Measurements from ENCODE around the gene NGEF.

The NGEF gene

DNA sequence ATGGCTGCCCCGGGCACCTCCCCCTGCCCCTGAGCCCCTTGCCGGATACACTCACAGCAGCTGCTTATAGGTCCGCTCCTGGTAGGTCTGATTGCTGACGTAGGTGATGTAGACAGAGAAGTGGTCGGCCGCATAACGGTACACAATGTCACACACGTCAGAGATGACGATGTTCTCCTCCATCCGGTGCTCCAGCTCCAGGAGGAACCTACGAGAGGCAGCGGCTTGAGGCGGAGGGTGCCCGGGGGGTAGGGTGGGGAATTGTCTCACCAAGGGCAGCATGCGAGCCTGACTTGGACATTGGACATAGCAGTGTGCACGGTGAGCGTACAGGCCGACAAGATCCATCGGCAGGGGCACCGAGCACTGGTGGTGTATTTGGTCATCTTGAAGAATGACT lies 120.2 kb downstream of the NGEF start:
- DNase-seq, result no peak

GRCh38 chr2:232892221-232892620 lies 120.8 kb downstream of the NGEF start:
- DNase-seq, result no peak

DNA sequence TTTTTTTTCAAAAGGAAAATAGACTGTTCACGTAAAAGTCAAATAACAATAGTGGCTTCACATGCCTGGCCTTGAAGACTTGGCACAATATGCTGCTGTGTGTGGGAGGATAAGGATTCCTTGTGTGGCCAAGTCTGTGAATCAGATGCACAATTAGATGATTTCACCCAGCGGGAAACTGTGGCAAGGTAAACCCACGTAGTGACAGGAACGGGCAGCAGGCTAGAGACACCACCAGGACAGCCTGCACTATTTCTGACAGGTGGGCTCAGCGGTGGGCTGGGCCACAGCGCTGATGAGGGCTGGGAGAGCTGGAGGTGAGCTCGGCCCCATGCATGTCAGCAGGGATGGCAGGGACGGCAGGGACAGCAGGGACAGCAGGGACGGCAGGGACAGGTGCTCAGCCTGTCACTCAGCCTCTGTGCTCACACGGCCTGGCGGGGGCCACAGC lies 121.4 kb downstream of the NGEF start:
- no peak for DNase-seq

DNA sequence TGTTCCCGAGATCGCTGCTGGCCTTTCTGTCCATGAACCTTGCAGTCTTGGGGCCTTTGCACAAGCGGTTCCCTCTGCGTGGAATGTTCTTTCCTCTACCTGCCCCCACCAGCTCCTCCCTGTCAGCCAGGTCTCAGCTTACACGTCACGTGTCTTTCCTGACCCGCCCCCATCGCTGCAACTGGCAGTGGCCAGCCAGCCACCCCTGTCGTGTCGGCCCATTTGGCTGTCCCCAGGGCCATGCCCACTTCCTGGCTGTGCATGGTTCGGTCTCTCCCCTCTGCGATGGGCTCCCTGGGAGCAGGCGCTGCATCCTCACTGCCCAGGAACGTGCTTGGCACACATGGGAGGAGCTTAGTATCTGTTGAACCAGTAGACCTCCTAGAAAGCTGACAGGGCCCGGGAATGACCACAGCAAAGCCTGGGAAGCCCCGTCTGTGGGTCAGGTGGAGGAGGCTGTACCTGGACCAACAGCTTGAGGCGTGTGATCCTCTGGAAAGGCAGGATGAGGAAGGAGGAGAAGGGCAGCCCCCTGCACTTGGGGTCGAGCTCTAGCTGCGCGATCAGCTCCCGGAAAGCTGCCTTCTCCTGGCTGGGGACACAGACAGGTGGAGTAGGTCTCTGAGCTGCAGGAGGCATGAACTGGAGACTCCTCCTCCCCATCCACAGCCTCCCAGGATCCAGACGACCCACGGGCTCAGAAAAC lies 122.0 kb downstream of the NGEF start:
- DNase-seq, result no peak

GRCh38 chr2:232890536-232890895 lies 122.5 kb downstream of the NGEF start:
- no peak for DNase-seq

GRCh38 chr2:232889876-232890401 lies 123.1 kb downstream of the NGEF start:
- DNase-seq, result no peak

DNA sequence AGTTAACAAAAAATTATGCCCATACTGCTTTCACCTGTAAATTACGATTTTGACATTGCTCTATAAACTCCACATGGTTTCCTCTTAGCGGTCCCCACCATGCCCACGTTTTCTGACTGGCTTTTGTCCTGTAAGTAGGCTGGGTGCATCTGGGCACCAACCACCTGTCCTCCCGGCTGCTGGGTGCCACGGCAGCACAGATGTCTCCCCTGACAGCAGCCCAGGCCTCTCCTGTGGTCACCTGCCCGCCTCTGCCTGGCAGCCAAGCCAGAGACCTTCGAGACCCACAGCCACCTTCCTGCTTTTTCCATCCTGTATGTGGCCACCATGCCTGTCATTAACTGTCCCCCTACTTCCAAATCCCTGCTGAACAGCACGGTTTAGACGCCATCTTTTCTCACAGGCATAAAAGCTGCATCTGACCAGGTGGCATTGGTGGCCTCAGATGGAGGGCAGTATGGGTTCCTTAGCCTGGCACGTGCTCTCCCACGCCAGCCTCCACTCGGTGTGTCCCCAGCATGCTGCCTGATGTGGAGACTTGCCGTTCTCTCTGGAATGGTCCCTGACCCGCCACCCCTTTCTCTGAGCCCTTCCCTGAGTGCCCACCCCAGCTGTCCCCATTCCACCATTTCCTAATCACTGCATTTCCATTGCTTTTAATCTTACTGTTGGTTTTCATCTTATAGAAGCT lies 124.1 kb downstream of the NGEF start:
- DNase-seq, result no peak

DNA sequence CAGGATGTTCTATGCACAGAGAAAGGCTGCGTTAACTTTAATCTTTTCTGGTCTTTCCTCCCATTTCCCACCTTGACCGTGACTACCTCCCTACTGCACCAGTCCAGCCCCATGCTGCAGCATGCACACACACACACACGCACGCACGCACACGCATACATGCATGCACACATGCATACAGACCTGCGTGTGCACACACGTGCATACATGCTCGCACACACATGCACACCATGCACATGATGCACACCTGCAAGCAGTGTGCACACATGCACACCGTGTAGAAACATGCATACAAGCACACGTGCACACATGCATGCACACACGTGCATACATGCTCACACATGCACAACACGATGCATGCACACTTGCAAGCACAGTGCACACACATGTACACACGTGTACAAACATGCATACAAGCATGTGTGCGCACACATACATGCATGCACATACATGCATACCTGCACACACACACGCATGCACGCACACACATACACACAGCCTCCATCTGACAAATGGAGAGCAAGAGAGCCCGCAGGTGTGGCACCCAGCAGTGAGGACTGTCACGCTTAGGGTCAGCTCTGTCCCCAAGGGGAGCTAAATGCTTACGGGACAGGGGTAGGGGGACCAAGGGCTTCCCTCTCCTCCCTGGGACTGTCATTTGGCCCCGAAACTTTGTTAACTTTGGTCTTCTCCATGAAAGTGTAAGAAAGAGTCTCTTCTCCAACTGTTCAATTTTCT lies 124.8 kb downstream of the NGEF start:
- no peak for DNase-seq

GRCh38 chr2:232887171-232887850 lies 125.7 kb downstream of the NGEF start:
- DNase-seq, result no peak

GRCh38 chr2:232886632-232887031 lies 126.4 kb downstream of the NGEF start:
- no peak for DNase-seq

GRCh38 chr2:232886176-232886575 lies 126.9 kb downstream of the NGEF start:
- DNase-seq, result no peak

GRCh38 chr2:232885264-232885961 lies 127.6 kb downstream of the NGEF start:
- DNase-seq, result no peak

DNA sequence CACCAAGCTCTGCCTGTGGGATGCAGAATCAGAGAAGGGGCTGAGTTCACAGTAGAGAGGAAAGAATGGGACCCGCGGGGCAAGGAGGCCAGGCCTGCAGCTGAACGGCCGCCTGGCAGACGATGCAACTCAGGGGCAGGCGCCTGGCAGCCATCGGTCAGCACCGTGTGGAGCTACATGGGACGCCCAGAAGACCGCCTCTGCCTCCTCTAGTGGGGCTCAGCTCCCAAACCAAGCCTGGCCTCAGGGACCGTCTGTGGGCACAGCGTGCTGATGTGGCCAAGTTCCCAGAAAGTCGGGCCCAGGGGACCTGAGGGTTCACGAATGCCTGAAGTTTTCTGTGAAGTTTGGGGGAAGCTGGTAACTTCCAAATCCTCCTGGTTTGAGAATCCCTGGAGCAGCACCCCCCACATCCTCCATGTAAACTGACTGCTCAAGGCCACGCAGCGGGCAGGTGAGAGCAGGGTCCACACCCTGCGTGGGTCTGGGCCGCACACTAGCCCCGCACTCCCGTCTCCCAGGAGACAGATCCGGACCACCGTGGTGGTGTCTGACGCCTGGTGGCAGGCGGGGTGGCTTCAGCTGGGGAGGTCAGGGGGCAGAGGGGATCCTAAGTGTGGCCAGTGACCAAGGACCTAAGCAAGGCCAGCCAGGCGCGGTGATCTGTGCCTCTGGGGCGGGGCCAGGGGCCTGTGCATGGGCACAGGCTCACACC lies 128.3 kb downstream of the NGEF start:
- no peak for DNase-seq

- no peak for DNase-seq
These were observed 129.0 kb downstream of the NGEF start for GRCh38 chr2:232884001-232884421.

DNA sequence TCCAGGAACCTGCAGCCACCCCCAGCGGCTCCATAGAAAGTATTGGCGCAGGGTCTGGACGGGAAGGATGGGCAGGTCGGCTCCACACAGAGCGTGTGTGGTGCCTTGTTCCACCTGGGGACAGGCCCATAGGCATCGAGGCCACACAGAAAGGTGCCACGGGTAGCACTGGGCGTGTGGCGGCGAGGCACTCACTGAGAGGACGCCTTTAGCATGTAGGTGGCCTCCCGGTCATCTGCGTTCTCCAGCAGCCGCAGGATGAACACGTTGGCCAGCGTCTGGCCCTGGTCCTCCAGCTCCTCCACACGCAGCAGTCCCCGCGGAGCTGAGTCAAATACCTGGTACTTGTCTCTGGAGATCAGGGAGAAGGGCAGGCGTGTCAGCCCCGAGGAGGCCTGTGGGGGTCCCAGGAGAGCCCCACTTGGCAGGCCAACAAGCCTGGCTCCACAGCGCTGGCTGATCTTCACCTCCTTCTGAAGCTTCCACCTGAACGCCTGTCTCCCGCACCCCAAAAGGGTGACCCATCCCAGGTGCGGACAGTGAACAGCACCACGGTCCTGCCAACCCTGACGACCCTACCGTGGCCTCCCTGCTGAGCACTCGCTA lies 129.8 kb downstream of the NGEF start:
- no peak for DNase-seq

DNA sequence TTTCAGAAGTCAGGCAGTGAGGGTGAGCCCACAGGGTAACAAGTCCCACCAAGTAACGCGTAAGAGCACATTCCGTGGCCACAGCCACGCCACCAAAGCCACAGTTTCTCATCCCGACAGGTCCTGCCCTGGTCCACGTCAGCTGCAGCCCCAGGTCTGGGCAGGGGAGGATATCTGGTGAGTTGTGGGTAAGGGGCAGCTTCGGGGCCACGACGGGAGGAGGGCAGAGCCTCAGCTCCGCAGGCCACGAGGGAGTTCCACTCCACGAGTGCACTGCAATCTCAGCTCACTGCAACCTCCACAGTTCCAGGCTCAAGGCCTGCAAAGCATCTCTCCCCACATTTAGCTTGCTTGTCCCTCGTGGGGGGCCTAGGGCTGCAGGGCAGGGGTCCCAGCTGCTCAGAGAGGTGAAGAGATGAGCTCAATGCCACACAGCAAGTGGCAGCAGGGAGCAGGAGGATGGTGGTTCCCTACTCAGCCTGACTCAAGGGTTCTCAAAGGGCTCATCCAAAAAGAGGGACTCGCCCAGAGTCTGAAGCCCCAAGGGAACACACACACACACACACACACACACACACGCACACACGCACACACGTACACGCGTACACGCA lies 130.4 kb downstream of the NGEF start:
- DNase-seq, result no peak

DNA sequence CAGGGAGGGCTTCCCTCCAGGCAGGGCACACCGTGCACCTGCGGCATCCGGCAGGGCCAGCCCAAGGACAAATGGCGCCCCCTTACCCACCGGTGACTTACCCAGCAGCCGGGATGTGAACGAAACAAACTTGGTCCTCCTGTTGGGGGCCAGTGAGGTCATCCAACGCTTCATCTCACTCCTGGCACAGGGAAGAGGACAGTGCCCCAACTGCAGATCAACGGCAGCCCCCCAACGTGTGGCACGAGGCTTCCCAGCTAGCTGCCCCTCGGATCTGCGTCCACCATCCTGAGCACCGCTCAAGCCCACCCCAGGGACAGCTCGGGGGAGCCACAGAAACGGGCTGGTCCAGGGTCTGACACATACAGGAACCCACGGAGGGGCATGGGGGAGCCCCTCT lies 131.0 kb downstream of the NGEF start:
- no peak for DNase-seq

DNA sequence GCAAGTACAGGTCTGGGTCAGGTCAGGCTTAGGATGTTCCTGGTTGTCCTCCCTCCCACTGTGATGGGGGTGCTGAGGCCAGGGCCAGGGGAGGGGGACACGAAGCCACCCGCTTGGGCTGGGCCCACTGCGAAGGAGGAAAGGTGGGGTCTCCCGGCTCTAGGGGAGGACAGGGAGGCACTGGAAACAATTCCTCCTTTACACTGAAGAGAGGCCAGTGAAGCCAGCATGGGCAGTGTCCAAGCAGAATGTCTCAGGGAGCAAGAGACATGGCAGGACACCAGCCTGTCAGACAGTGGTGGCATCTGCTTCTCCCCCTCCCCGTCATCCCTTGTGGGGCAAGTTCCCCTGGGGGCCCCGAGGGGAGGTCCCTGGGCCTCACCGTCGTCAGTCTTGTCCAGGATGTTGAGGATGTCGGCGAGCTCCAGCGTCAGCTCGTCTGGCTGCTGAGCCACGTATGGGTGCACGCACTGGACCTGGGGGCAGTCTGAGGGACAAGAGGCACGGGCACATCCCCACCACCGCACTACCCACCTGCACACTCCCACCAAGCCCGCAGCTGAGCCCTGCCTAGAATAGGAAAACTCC lies 132.2 kb downstream of the NGEF start:
- DNase-seq, result no peak

DNA sequence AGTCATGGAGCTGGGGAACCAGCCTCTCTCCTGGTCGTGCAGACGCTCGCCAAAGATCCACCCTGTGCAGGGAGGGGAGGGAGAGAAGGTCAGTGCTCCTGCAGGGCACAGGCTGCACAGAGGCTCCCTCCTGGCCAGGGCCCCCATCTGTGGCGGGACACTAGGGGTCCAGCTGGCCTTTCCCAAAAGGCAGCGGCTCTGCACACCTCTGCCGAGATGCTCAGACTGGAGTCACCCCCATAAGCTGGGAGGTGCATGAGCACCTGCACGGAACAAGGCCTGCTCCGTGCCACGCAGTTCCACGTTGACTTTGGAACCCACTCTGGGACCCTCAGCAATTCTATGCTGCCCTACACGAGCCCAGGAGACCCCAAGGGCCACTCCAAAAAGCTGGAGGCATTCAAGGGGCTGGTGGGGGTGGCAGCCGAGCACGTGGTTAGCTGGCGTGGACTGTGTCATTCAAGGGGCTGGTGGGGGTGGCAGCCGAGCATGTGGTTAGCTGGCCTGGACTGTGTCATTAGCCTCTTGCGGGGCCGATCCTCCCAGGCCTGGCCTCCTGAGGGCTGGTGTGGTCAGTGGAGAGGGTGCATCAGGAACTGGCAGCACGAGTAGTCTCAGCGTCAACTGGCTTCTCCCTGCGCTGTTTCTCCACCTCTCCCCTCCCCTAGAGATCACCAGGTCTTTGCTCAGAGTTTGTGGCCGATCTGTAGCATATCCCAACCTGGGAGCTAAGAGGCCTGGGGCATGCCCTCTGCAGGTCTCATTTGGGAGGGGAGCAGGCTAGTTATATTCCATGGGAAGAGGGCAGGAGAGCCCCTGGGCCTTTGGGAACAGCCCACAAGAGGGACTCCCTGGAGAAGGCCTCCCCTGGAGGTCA lies 133.2 kb downstream of the NGEF start:
- no peak for DNase-seq

Measured in activated T-cell treated with anti-CD3 and anti-CD28 coated beads for 4 hours (primary cell).